Loucy (cell line): Measurements from ENCODE around the gene DAPK1.
A peak's percentile ranks its signal among the peaks of the same experiment; 100 is the strongest.

Source experiments
- H2AFZ ChIP-seq: fragments of 200-600 bp; sonication (generic); 2 replicates; pipeline ENCODE4 v1.6.0; 2016; ENCODE audit warnings: antibody characterized with exemption, mild to moderate bottlenecking, low read length, moderate library complexity
- H3F3A ChIP-seq: fragments of 200-600 bp; 2 replicates; pipeline ENCODE4 v1.6.0; 2016; ENCODE audit warnings: antibody characterized with exemption, low read depth, mild to moderate bottlenecking
- H3K27me3 ChIP-seq: fragments of 200-600 bp; sonication (generic); 2 replicates; pipeline ENCODE4 v1.6.1; 2014; ENCODE audit warnings: low read length, mild to moderate bottlenecking; ENCODE audit not compliant: insufficient read depth, poor library complexity, severe bottlenecking
- H3K36me3 ChIP-seq: fragments of 200-600 bp; sonication (generic); 2 replicates; pipeline ENCODE4 v1.6.1; 2016; ENCODE audit warnings: low read length; ENCODE audit not compliant: insufficient read depth
- H3K4me1 ChIP-seq: fragments of 200-600 bp; sonication (generic); 2 replicates; pipeline ENCODE4 v1.5.1; 2014; ENCODE audit warnings: low read length, mild to moderate bottlenecking; ENCODE audit not compliant: insufficient read depth, poor library complexity, severe bottlenecking
- H3K4me2 ChIP-seq: fragments of 200-600 bp; sonication (generic); 2 replicates; pipeline ENCODE4 v1.6.0; 2014; ENCODE audit warnings: antibody characterized with exemption, low read length, low read depth, mild to moderate bottlenecking; ENCODE audit not compliant: poor library complexity, severe bottlenecking
- H3K4me3 ChIP-seq: fragments of 200-600 bp; sonication (generic); 2 replicates; pipeline ENCODE4 v1.5.1; 2014; ENCODE audit warnings: low read length, mild to moderate bottlenecking, mixed read lengths; ENCODE audit not compliant: poor library complexity, severe bottlenecking
- H3K79me2 ChIP-seq: fragments of 200-600 bp; sonication (generic); 2 replicates; pipeline ENCODE4 v1.6.1; 2014; ENCODE audit warnings: low read length; ENCODE audit not compliant: insufficient read depth
- H3K9ac ChIP-seq: fragments of 200-600 bp; sonication (generic); 2 replicates; pipeline ENCODE4 v1.6.0; 2014; ENCODE audit warnings: mild to moderate bottlenecking, low read depth, low read length, moderate library complexity; ENCODE audit not compliant: poor library complexity, severe bottlenecking
- H3K9me2 ChIP-seq: fragments of 200-600 bp; sonication (generic); replicated peaks from 2 replicates; pipeline ENCODE4 v1.6.1; 2016; ENCODE audit warnings: low read depth, low read length, mixed read lengths
- H3K9me3 ChIP-seq: fragments of 200-600 bp; sonication (generic); 2 replicates; pipeline ENCODE4 v1.6.1; 2014; ENCODE audit warnings: mild to moderate bottlenecking, antibody characterized with exemption, low read length, low read depth; ENCODE audit not compliant: insufficient read depth
- H4K20me1 ChIP-seq: fragments of 200-600 bp; sonication (generic); 2 replicates; pipeline ENCODE4 v1.6.0; 2014; ENCODE audit warnings: antibody characterized with exemption, low read length, mild to moderate bottlenecking; ENCODE audit not compliant: insufficient read depth, poor library complexity, severe bottlenecking
- CTCF ChIP-seq: fragments of 200-600 bp; sonication (generic); conservative IDR thresholded peaks from 2 replicates; pipeline ENCODE4 v1.5.1; 2014; ENCODE audit warnings: mild to moderate bottlenecking, antibody characterized with exemption, low read length
- EZH2phosphoT487 ChIP-seq: fragments of 200-600 bp; IDR thresholded peaks from 2 replicates; pipeline ENCODE4 v1.6.1; 2018; ENCODE audit warnings: antibody characterized with exemption, mild to moderate bottlenecking, moderate library complexity, borderline replicate concordance

Gene DAPK1

GRCh38 chr9:87662808-87663528 is 165.3 kb downstream of the DAPK1 start:
- no peaks in the 10 kb centered on the region for H3K27me3 ChIP-seq
- no peaks in the 10 kb centered on the region for H3K9me3 ChIP-seq
- no peaks in the 10 kb centered on the region for H3F3A ChIP-seq
- peak; percentile 75 for TF ChIP-seq CTCF
- TF ChIP-seq EZH2phosphoT487, result no peak
- H2AFZ ChIP-seq, result no peak overlapping the region
- H3K79me2 ChIP-seq, result no peaks in the 10 kb centered on the region
- H3K4me2 ChIP-seq, result no peak overlapping the region
- no peaks in the 10 kb centered on the region for H3K9me2 ChIP-seq
- H3K36me3 ChIP-seq, result no peaks in the 10 kb centered on the region; the same call in 1 of the 2 replicates
- H3K4me3 ChIP-seq, result no peak overlapping the region
- H3K4me1 ChIP-seq, result no peaks in the 10 kb centered on the region
- H4K20me1 ChIP-seq, result no peaks in the 10 kb centered on the region
- no peak overlapping the region for H3K9ac ChIP-seq

GRCh38 chr9:87663556-87663955 is 165.9 kb downstream of the DAPK1 start:
- Histone ChIP-seq H3K9me2 (no peaks in the 10 kb centered on the region), H3K4me3 (no peak overlapping the region), H4K20me1 (no peaks in the 10 kb centered on the region), H3F3A (no peaks in the 10 kb centered on the region), H3K4me1 (no peaks in the 10 kb centered on the region), H3K27me3 (no peaks in the 10 kb centered on the region), H3K79me2 (no peaks in the 10 kb centered on the region), H3K4me2 (no peak overlapping the region), H3K9me3 (no peaks in the 10 kb centered on the region), H3K36me3 (no peaks in the 10 kb centered on the region), H2AFZ (no peak overlapping the region), H3K9ac (no peak overlapping the region)
- TF ChIP-seq EZH2phosphoT487 (no peak), CTCF (no peak)

- no peaks in the 10 kb centered on the region for H3F3A ChIP-seq
- no peaks in the 10 kb centered on the region for H3K36me3 ChIP-seq
- no peak overlapping the region for H3K4me2 ChIP-seq
- no peaks in the 10 kb centered on the region for H3K27me3 ChIP-seq
- no peak overlapping the region for H2AFZ ChIP-seq
- no peak overlapping the region for H3K9ac ChIP-seq
- H3K9me3 ChIP-seq, result no peaks in the 10 kb centered on the region
- no peak for TF ChIP-seq EZH2phosphoT487
- TF ChIP-seq CTCF, result no peak
- H3K9me2 ChIP-seq, result no peaks in the 10 kb centered on the region
- H4K20me1 ChIP-seq, result no peaks in the 10 kb centered on the region
- no peaks in the 10 kb centered on the region for H3K79me2 ChIP-seq
- no peaks in the 10 kb centered on the region for H3K4me1 ChIP-seq
- no peak overlapping the region for H3K4me3 ChIP-seq
Measured at GRCh38 chr9:87664153-87665060, 166.7 kb downstream of the DAPK1 start.
